Stimulated activated CD4-positive, alpha-beta T cell treated with anti-CD3 and anti-CD28 coated beads, Interleukin-15, amount 100 ng/mL, for 48 hours (primary cell): ENCODE data around the gene TBC1D8.
"Not testable (repeated sequence)": the region's sequence is repeated elsewhere in the genome, so short reads cannot be mapped to it uniquely, and the experiment has no call there.

Experiments
- DNase-seq, 2 donors: peaks; one replicate each; pipeline ENCODE4 v3.0.0-alpha.2; 2020; ENCODE audit warnings: low read depth in 2 of 2

TBC1D8 gene

GRCh38 chr2:101064125-101064502 is 87.1 kb downstream of the TBC1D8 start:
- no peak for DNase-seq

GRCh38 chr2:101063352-101064124 is 87.6 kb downstream of the TBC1D8 start:
- DNase-seq = no peak

- DNase-seq = no peak
Observed at GRCh38 chr2:101058386-101058785, 92.8 kb downstream of the TBC1D8 start.

GRCh38 chr2:101057051-101057933 is 93.9 kb downstream of the TBC1D8 start:
- DNase-seq = no peak

GRCh38 chr2:101053117-101053516 is 98.1 kb downstream of the TBC1D8 start:
- no peak for DNase-seq

- no peak for DNase-seq
Observed at GRCh38 chr2:101052147-101052546, 99.0 kb downstream of the TBC1D8 start.

GRCh38 chr2:101050886-101051285 is 100.3 kb downstream of the TBC1D8 start:
- DNase-seq = not testable (repeated sequence)

GRCh38 chr2:101048756-101049155 is 102.4 kb downstream of the TBC1D8 start:
- no peak for DNase-seq

GRCh38 chr2:101047774-101048173 is 103.4 kb downstream of the TBC1D8 start:
- DNase-seq = no peak

GRCh38 chr2:101047075-101047766 is 104.0 kb downstream of the TBC1D8 start:
- DNase-seq = no peak

- no peak for DNase-seq
Observed at GRCh38 chr2:101045330-101045729, 105.9 kb downstream of the TBC1D8 start.

- no peak for DNase-seq
Observed at GRCh38 chr2:101041413-101041812, 109.8 kb downstream of the TBC1D8 start.

- DNase-seq = no peak
Observed at GRCh38 chr2:101040761-101041160, 110.4 kb downstream of the TBC1D8 start.

GRCh38 chr2:101040072-101040471 is 111.1 kb downstream of the TBC1D8 start:
- DNase-seq = no peak

GRCh38 chr2:101038455-101039255 is 112.5 kb downstream of the TBC1D8 start:
- DNase-seq = peak in 1 of 2 donors; percentile 9

GRCh38 chr2:101037161-101037755 is 113.9 kb downstream of the TBC1D8 start:
- DNase-seq = no peak

- DNase-seq = no peak
Observed at GRCh38 chr2:101036562-101036961, 114.6 kb downstream of the TBC1D8 start.

GRCh38 chr2:101032084-101032776 is 119.0 kb downstream of the TBC1D8 start:
- no peak for DNase-seq

- no peak for DNase-seq
Observed at GRCh38 chr2:101030866-101031554, 120.2 kb downstream of the TBC1D8 start.

GRCh38 chr2:101027852-101028251 is 123.3 kb downstream of the TBC1D8 start:
- DNase-seq = no peak
